GM13977 (cell line): ENCODE results near the gene SRRM5.
"Not testable (repeated sequence)": the region's sequence is repeated elsewhere in the genome, so short reads cannot be mapped to it uniquely, and the experiment has no call there.

Experiments used
- DNase-seq: peaks from one replicate; pipeline ENCODE4 v3.0.0; 2012; ENCODE audit warnings: low spot score
- in situ Hi-C: fragments of 300-500 bp; cut with MboI; formaldehyde crosslinking; loops from one replicate; pipeline ENCODE4 v1.12.0; 2022; ENCODE audit warnings: low sequenced_read_pairs, low pct_unique_long_range_greater_than_20kb, mixed read lengths, inconsistent platforms; ENCODE audit not compliant: unreplicated experiment
- TF ChIP-seq, protein P1 (sequence below): IDR thresholded peaks from 2 replicates; pipeline ENCODE4 v1.5.1; 2012; ENCODE audit warnings: mild to moderate bottlenecking, control low read depth; ENCODE audit not compliant: insufficient read depth; ENCODE audit errors: extremely low read depth, missing control alignments

SRRM5 gene

DNA sequence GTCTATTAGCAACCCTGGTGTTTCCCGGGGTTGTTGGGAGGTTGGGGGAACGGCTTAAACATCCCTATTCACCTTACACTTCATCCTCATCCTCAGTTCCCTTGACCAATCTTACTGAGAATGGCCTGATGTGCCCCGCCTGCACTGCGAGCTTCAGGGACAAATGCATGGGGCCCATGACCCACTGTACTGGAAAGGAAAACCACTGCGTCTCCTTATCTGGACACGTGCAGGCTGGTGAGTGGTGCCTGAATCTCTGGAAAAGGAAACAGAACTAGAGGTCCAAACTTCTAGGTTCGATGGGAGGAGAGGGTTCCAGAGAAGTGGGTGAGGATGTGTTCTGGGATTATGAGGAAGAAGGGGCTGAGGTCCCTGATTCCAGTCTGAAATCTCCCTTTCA is 30.4 kb upstream of the SRRM5 start:
- TF ChIP-seq, protein P1, sequence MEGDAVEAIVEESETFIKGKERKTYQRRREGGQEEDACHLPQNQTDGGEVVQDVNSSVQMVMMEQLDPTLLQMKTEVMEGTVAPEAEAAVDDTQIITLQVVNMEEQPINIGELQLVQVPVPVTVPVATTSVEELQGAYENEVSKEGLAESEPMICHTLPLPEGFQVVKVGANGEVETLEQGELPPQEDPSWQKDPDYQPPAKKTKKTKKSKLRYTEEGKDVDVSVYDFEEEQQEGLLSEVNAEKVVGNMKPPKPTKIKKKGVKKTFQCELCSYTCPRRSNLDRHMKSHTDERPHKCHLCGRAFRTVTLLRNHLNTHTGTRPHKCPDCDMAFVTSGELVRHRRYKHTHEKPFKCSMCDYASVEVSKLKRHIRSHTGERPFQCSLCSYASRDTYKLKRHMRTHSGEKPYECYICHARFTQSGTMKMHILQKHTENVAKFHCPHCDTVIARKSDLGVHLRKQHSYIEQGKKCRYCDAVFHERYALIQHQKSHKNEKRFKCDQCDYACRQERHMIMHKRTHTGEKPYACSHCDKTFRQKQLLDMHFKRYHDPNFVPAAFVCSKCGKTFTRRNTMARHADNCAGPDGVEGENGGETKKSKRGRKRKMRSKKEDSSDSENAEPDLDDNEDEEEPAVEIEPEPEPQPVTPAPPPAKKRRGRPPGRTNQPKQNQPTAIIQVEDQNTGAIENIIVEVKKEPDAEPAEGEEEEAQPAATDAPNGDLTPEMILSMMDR, result no peak
- DNase-seq, result no peak
- in situ Hi-C loops, result no loop called here

DNA sequence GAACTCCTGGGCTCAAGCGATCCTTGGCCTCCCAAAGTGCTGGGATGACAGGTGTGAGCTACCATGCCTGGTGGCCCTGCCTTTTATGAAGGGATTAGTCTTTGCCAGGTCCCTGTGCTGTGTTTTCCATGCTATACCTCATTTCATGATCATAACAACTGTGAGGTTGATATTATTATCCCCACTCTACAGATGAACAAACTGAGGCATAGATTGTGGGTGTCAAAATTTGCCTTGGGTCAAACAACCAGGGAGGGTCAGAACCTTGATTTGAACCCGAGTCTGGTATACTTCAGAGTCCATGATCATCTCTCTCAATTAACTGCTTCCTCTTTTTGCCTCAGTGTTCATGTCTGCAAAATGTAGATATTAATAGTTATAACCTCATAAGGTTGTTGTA is 29.4 kb upstream of the SRRM5 start:
- in situ Hi-C loops, result no loop called here
- TF ChIP-seq, protein P1, result no peak
- no peak for DNase-seq

DNA sequence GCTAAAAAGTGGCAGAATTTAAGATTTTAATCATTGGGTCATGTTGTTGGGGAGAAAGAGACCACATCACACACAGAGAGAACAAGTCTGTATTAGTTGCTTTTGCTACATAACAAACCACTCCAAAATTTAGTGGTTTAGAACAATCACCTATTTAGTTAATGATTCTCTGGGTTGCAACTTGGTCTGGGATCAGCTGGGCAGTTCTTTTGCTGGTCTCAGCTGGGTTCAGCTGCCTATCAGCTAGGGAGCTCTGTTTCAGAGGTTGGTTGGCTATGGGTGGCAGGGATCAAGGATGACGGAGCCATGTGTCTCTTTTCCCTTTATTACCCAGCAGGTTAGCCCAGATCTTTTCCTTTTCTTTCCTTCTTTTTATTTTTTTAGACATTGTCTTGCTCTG is 27.4 kb upstream of the SRRM5 start:
- in situ Hi-C loops, result no loop called here
- DNase-seq, result no peak
- TF ChIP-seq, protein P1, result no peak

DNA sequence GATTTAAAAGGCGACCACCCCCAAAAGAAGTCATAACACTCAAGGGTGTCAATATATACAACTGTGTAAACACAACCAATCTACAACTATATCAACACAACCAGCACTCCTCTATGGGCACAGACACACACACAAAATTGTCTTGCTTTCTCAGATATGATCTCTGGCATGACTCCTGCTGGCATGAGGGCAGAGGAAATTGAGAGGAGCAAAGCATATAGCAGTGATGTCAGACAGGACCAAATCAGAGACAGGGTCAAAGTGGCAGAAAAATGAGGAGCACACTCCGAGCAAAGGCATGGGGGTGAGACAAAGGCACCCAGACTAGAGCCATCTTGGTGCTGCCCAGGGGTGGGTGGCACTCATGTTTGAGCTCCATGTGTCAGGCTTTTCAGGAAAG is 25.5 kb upstream of the SRRM5 start:
- no peak for DNase-seq
- in situ Hi-C loops, result no loop called here
- TF ChIP-seq, protein P1, result no peak

DNA sequence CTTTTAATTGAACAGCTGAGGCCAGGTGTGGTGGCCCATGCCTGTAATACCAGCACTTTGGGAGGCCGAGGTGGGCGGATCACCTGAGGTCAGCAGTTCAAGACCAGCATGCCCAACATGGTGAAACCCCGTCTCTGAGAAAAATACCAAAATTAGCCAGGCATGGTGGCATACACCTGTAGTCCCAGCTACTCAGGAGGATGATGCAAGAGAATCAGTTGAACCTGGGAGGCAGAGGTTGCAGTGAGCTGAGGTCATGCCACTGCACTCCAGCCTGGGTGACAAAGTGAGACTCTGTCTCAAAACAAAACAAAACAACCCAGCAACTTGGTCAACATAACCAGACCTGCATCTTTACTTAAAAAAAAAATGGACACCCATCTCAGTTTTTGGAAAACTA is 24.9 kb upstream of the SRRM5 start:
- in situ Hi-C loops, result not testable (repeated sequence)

DNA sequence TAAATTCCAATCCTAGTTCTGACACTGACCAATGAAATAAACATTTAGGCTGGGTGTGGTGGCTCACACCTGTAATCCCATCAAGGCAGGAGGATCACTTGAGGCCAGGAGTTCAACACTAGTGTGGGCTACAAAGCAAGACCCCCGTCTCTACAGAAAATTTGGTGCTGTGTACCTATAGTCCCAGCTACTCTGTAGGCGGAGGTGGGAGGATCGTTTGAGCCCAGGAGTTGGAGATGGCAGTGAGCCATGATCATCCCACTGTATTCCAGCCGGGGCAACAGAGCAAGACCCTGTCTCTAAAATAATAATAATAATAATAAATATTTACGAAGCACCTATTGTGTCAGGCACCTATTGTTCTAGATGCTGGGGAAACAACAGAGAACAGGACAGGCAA is 22.6 kb upstream of the SRRM5 start:
- in situ Hi-C loops, result no loop called here
- DNase-seq, result no peak
- TF ChIP-seq, protein P1, result no peak

More for the DNA sequence above, 24.9 kb upstream of the SRRM5 start:
- not testable (repeated sequence) for DNase-seq

DNA sequence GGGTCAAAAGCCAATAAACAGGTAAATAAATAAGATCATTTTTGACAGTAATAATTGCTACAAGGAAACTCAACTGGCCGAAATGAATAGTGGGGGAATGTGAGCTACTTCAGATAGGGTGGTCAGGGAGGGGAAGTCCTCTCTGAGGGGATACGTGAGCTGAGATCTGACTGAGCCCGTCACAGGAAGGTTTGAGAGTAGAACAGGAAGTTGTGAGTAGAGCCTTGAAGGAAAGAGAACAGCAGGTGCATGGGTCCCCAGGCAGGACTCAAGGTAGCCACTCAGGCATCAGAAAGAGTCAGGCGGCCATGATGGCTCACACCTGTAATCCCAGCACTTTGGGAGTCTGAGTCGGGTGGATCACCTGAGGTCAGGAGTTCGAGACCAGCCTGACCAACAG is 22.2 kb upstream of the SRRM5 start:
- DNase-seq, result no peak

More for the DNA sequence above, 22.2 kb upstream of the SRRM5 start:
- in situ Hi-C loops, result no loop called here
- TF ChIP-seq, protein P1, result no peak
